Keratinocyte (primary cell): ENCODE data around the gene IL17RD. TPM values are rescaled to one million over a fixed set of nuclear protein-coding genes. Genes with fewer than 3 reads are reported as not detected.
A peak's percentile ranks its signal among the peaks of the same experiment; 100 is the strongest.

Experiments used
- DNase-seq: peaks from one replicate; pipeline ENCODE4 v3.0.0-alpha.2; 2011; ENCODE audit warnings: low read depth, missing footprints, low spot score
- FAIRE-seq: peaks from 2 replicates; lab custom pipeline; 2011; peaks lifted over from hg19 to GRCh38; lab: Jason Lieb, UNC
- H2AFZ ChIP-seq: 2 replicates; pipeline ENCODE4 v1.6.0; 2012; ENCODE audit warnings: low read length, control low read depth, inconsistent platforms; ENCODE audit not compliant: control insufficient read depth
- H3K27ac ChIP-seq: 2 replicates; pipeline ENCODE4 v1.5.1; 2011; ENCODE audit warnings: low read length; ENCODE audit not compliant: control insufficient read depth, insufficient read depth
- H3K27me3 ChIP-seq: 3 replicates; pipeline ENCODE4 v1.6.0; 2011; ENCODE audit warnings: low read length; ENCODE audit not compliant: control insufficient read depth, insufficient read depth; ENCODE audit errors: extremely low read depth
- H3K36me3 ChIP-seq, 2 experiments: 2 replicates in 1 of 2; 3 replicates in 1 of 2; pipeline ENCODE4 v1.5.1; 2011; ENCODE audit warnings: low read length in 2 of 2, mild to moderate bottlenecking in 1 of 2; ENCODE audit not compliant: control insufficient read depth in 2 of 2, insufficient read depth in 2 of 2; ENCODE audit errors: extremely low read depth in 1 of 2
- H3K4me1 ChIP-seq: 3 replicates; pipeline ENCODE4 v1.5.1; 2011; ENCODE audit warnings: low read length; ENCODE audit not compliant: control insufficient read depth, insufficient read depth; ENCODE audit errors: extremely low read depth
- H3K4me2 ChIP-seq: 3 replicates; pipeline ENCODE4 v1.6.0; 2011; ENCODE audit warnings: low read depth, low read length; ENCODE audit not compliant: control insufficient read depth, insufficient read depth; ENCODE audit errors: extremely low read depth
- H3K4me3 ChIP-seq, 3 experiments: fragments of 200-600 bp in 1 of 3; sonication (generic) in 1 of 3; 2 replicates in 2 of 3; 3 replicates in 1 of 3; pipeline ENCODE4 v1.5.1; 2011 to 2016; ENCODE audit warnings: low read length in 3 of 3, mild to moderate bottlenecking in 3 of 3, control low read depth in 2 of 3, inconsistent platforms in 1 of 3, low read depth in 1 of 3, mixed read lengths in 1 of 3, mixed run types in 1 of 3, moderate library complexity in 1 of 3; ENCODE audit not compliant: control insufficient read depth in 2 of 3, insufficient read depth in 2 of 3; ENCODE audit errors: extremely low read depth in 1 of 3
- H3K79me2 ChIP-seq: 2 replicates; pipeline ENCODE4 v1.6.0; 2012; ENCODE audit warnings: low read length; ENCODE audit not compliant: control insufficient read depth, insufficient read depth
- H3K9ac ChIP-seq: 3 replicates; pipeline ENCODE4 v1.6.0; 2011; ENCODE audit warnings: low read length; ENCODE audit not compliant: control insufficient read depth, insufficient read depth; ENCODE audit errors: extremely low read depth
- H3K9me1 ChIP-seq: 3 replicates; pipeline ENCODE4 v1.6.0; 2011; ENCODE audit warnings: low read length; ENCODE audit not compliant: control insufficient read depth, insufficient read depth; ENCODE audit errors: extremely low read depth
- H3K9me3 ChIP-seq: 2 replicates; pipeline ENCODE4 v1.5.1; 2012; ENCODE audit warnings: low read depth, low read length; ENCODE audit not compliant: control insufficient read depth
- H4K20me1 ChIP-seq: 3 replicates; pipeline ENCODE4 v1.6.0; 2011; ENCODE audit warnings: low read length; ENCODE audit not compliant: control insufficient read depth, insufficient read depth; ENCODE audit errors: extremely low read depth
- CTCF ChIP-seq, 3 experiments: IDR thresholded peaks in 1 of 3; conservative IDR thresholded peaks in 1 of 3; optimal IDR thresholded peaks in 1 of 3; 2 replicates in 2 of 3; 3 replicates in 1 of 3; pipeline versions ENCODE3 to v1.5.1; 2011; ENCODE audit warnings: low read length in 3 of 3, mild to moderate bottlenecking in 3 of 3, moderate library complexity in 2 of 3, control low read depth in 1 of 3, inconsistent platforms in 1 of 3; ENCODE audit not compliant: insufficient read depth in 2 of 3; ENCODE audit errors: extremely low read depth in 1 of 3
- EZH2 ChIP-seq: IDR thresholded peaks from one replicate; pipeline ENCODE4 v1.6.1; 2012; ENCODE audit warnings: inconsistent platforms, mild to moderate bottlenecking, low read length, moderate library complexity
- dilution Hi-C: fragments of 300-500 bp; cut with MboI; formaldehyde crosslinking; loops from one replicate; pipeline ENCODE4 v1.7.0; 2020; ENCODE audit warnings: low sequenced_read_pairs; ENCODE audit not compliant: extremely low pct_ligation_motif_present
- polyA plus RNA-seq, 5 experiments: library from polyadenylated mRNA; depleted of rRNA in 3 of 5; stranded (reverse) in 3 of 5; stranded (forward) in 1 of 5; unstranded in 1 of 5; fragments of >200 nt; gene quantifications; 1 replicate in 1 of 5; 2 replicates in 3 of 5; 3 replicates in 1 of 5; pipeline versions ENCODE4 v1.2.1 to v1.2.3, GENCODE V29; 2011 to 2012; ENCODE audit warnings: missing spikeins in 2 of 5, low read depth in 1 of 5, low replicate concordance in 1 of 5

Gene IL17RD
- polyA plus RNA-seq, 1 donor (not counting 4 experiments of a cell fraction or from before 2014, with no cell fraction given), result 1.4 TPM

DNA sequence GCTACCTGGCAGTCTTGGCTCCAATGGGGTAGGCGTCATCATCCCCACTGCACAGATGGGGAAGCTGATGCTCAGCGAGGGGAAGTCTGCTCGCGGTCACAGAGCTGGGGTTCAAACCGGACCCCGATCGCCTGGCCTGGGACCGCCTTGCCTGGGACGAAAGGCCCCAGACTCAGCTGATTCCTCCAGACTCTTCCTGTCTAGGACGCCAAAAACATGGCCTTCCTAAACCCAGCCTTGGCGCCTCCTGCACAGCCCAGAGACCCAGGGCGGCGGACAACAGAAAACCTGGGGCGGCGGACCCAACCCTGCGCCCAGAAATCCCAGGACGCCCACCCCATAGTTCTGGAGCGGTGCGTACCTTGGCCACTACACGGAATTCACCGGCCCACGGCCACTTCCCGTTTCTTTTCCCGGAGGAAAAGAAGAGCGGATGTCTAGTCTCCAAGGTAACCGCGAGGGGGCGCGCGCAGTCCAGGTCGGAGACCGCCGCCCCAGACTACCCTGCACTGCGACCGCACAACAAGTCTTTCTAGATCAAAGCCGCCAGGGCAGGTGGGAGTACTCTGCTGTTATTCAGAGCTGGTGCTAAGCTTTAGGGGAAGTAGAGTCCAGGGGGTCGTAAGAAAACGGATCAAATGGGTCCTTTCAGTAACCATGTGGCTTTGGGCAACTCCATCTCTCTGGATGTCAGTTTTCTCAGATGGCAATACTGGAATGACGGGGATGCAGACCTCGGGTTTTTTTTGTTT, 4.9 kb upstream of the IL17RD start:
- H3K36me3 ChIP-seq, result no peaks in the 10 kb centered on the region
- peak overlapping the region; percentile 35 to 76 (median 63) for H3K4me3 ChIP-seq
- H4K20me1 ChIP-seq, result no peaks in the 10 kb centered on the region
- DNase-seq (peak; percentile 25), FAIRE-seq (no peak)
- no peak for TF ChIP-seq EZH2
- TF ChIP-seq CTCF (optimal IDR thresholded peaks at IDR 0.05 in 1 of 3, IDR thresholded peaks at IDR 0.05 in 1 of 3, conservative IDR thresholded peaks at IDR 0.05 in 1 of 3; ENCODE audit: extremely low read depth in 1 of 3, insufficient read depth in 2 of 3, low read length in 3 of 3), result peak; percentile 73 to 88 (median 83)
- H2AFZ ChIP-seq, result peak overlapping the region; percentile 98
- peaks cover 8% of the 10 kb centered on the region for H3K4me1 ChIP-seq
- H3K9me3 ChIP-seq, result no peaks in the 10 kb centered on the region
- dilution Hi-C loops, result no loop called here
- H3K27ac ChIP-seq, result peak overlapping the region; percentile 31
- peak overlapping the region; percentile 67 for H3K9ac ChIP-seq
- H3K9me1 ChIP-seq, result no peaks in the 10 kb centered on the region
- no peaks in the 10 kb centered on the region for H3K79me2 ChIP-seq
- peak overlapping the region; percentile 94 for H3K4me2 ChIP-seq
- peaks cover 9% of the 10 kb centered on the region for H3K27me3 ChIP-seq

- H3K4me1 ChIP-seq, result peaks cover 8% of the 10 kb centered on the region
- dilution Hi-C loops, result no loop called here
- no peak overlapping the region for H3K4me3 ChIP-seq
- no peaks in the 10 kb centered on the region for H3K9me1 ChIP-seq
- no peak for DNase-seq
- no peak overlapping the region for H3K27ac ChIP-seq
- FAIRE-seq, result no peak
- H3K27me3 ChIP-seq, result peaks cover 18% of the 10 kb centered on the region
- H3K9ac ChIP-seq, result no peak overlapping the region
- H3K36me3 ChIP-seq, result no peaks in the 10 kb centered on the region
- TF ChIP-seq CTCF (optimal IDR thresholded peaks at IDR 0.05 in 1 of 3, IDR thresholded peaks at IDR 0.05 in 1 of 3, conservative IDR thresholded peaks at IDR 0.05 in 1 of 3; ENCODE audit: extremely low read depth in 1 of 3, insufficient read depth in 2 of 3, low read length in 3 of 3), result no peak
- TF ChIP-seq EZH2, result no peak
- H2AFZ ChIP-seq, result no peak overlapping the region
- H4K20me1 ChIP-seq, result no peaks in the 10 kb centered on the region
- H3K4me2 ChIP-seq, result no peak overlapping the region
- no peaks in the 10 kb centered on the region for H3K79me2 ChIP-seq
- H3K9me3 ChIP-seq, result no peaks in the 10 kb centered on the region
These were observed 4.0 kb upstream of the IL17RD start for GRCh38 chr3:57169108-57169507.
